Stimulated activated CD4-positive, alpha-beta T cell treated with anti-CD3 and anti-CD28 coated beads, Interleukin-12 subunit alpha, Interleukin-12 subunit beta, amount 100 ng/mL, for 4 hours (primary cell): ENCODE results near the gene IL13RA1.
"Not testable (repeated sequence)": the region's sequence is repeated elsewhere in the genome, so short reads cannot be mapped to it uniquely, and the experiment has no call there.

ENCODE experiments used
- DNase-seq: peaks from one replicate; pipeline ENCODE4 v3.0.0-alpha.2; 2020

IL13RA1 gene

DNA sequence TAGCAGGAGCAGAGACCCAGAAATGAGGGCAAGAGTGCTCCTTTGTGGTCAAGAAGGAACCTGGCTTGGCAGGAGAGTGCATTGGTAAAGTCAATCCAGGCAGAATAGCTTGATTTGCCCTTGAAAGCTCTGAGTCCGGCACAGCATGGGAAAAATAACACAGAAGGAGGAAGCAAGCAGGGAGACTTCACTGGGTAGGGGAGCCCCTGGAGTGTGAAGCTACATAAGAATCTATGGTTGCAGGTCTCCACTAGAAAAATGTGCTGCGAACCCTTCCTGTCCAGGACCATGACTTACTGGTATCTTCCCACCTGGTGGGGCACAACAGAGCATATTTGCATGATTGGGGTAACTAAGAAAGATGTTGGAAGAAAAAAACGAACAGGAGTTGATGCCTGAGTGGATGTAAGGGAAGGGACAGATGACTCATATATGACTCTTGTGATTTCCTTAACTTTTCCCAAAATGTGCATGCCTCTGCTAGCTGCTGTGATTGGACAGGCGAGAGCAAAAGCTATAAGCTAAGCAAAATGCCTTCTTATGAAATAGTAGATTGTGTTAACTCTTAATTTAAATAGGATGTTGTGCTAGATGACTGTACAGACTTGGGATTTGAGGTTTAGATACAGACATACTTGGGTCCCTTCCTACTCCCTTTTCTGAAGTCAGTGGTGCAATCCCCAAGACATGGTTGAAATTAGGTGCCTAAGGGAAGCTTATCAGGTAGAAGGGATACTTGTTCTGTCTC lies 3.3 kb downstream of the IL13RA1 start:
- no peak for DNase-seq

DNA sequence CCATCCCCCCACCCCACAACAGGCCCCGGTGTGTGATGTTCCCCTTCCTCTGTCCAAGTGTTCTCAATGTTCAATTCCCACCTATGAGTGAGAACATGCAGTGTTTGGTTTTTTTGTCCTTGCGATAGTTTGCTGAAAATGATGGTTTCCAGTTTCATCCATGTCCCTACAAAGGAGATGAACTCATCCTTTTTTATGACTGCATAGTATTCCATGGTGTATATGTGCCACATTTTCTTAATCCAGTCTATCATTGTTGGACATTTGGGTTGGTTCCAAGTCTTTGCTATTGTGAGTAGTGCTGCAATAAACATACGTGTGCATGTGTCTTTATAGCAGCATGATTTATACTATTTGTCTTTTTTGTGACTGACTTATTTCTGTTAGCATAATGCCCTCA lies 5.1 kb downstream of the IL13RA1 start:
- DNase-seq: not testable (repeated sequence)

DNA sequence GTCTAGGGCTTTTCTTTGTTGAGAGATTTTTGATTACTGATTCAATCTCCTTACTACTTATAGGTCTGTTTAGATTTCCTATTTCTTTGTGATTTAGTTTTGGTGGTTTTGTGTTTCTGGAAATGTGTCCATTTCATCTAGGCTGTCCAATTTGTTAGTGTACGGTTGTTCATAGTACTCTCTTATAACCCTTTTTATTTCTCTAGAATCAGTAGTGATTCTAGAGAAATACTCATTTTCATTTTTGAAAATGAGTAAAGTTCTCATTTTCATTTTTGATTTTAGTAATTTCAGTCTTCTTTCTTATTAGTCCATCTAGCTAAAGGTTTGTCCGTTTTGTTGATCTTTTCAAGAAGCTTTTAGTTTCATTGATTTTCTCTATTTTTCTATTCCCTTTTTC lies 7.5 kb downstream of the IL13RA1 start:
- no peak for DNase-seq

DNA sequence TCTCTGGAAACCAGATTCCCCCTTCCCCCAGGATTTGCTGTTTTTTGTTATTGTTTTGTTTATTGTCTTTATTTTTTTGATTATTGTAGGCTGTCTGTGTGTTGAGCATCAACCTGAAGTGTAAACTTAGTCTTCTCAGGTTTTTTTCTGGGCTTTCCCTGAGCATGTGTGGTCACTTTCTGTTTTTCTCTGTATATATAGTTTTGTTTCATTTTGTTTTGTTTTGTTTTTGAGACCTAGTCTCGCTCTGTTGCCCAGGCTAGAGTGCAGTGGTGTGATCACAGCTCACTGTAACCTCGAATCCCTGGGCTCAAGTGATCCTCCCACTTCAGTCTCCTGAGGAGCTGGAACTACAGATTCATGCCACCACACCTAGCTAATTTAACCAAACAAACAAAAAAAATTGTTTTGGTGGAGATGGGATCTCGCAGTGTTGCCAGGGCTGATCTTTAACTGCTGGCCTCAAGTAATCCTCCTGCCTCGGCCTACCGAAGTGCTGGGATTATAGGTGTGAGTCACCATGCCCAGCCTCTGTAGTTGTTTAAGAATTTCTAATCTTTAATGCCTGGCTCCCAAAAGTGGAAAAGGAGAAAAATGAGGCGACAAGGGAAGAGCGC lies 9.1 kb downstream of the IL13RA1 start:
- no peak for DNase-seq

DNA sequence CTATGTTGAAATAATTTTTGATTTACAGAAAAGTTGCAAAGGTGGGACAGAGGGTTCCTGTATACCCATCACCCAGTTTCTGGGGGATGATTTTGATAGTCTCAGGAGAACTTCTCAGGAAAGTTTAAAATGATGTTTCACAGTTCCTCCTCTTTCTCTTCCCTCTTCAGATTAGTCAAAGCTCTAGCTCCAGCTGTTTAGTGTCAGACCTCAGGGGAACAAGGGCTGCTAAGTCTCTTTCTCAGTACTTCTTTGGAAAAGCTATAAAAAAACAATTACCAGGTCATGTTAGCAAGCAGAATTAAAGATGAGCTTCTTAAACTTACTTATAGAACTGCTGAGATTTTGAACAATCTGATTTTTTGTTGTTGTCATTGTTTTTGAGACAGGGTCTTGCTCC lies 12.2 kb downstream of the IL13RA1 start:
- DNase-seq: no peak

DNA sequence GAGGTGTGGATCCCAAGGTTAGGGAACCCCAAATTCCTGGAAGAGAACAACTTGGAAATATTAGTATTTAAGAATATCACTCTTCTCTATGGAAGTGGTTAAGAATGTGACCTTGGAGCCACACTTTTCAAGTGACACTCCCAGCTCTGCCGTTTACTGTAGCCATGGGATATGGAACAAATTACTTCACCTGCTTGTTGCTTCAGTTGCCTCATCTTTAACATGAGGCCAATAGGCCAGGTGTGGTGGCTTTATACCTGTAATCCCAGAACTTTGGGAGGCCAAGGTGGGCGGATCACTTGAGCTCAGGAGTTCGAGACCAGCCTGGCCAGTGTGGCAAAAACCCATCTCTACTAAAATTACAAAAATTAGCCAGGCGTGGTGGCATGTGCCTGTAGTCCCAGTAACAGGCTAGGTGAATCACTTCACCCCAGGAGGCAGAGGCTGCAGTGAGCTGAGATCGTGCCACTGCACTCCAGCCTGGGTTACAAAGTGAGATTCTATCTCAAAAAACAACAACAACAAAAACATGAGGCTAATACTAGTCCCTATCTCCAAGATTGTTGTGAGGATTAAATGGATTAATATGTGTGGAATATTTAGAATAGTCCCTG lies 13.0 kb downstream of the IL13RA1 start:
- no peak for DNase-seq

DNA sequence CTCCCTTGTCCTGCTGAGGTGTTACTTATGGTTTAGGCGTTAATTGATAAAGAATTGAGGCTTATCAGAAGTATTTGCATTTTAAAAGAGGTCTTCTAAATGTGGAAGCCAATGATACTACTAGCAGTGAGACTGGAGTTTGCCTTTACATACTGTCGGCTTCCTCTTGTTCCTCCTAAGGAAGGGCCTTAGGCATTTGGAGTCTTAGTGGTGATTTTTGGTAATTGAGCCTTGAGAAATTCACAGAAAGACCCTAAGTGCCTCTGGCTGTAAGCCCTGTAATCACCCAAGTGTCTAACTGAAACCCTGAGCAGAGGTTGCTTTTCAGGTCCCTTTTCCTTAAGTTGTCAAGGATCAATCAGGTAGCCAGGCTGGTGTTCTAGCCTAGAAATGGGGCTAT lies 14.8 kb downstream of the IL13RA1 start:
- DNase-seq: no peak

DNA sequence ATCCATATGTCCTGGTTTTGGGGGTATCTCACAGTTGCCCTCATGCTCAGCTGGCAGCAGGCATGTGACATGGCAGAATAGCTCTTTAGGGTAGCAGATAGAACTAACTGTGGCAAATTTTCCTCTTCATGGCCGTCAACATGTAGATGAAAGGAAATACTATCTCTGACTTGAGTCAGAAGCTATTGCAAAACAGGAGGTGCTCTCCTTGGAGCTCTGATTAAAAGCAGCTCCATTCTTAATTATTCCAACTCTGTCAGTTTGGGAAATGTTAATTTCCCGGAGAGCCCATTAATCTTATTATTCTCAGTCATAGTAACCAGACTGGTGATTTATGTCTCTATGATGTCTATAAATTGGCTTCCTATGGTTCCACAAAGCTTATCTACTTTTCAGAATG lies 18.2 kb downstream of the IL13RA1 start:
- DNase-seq: no peak

DNA sequence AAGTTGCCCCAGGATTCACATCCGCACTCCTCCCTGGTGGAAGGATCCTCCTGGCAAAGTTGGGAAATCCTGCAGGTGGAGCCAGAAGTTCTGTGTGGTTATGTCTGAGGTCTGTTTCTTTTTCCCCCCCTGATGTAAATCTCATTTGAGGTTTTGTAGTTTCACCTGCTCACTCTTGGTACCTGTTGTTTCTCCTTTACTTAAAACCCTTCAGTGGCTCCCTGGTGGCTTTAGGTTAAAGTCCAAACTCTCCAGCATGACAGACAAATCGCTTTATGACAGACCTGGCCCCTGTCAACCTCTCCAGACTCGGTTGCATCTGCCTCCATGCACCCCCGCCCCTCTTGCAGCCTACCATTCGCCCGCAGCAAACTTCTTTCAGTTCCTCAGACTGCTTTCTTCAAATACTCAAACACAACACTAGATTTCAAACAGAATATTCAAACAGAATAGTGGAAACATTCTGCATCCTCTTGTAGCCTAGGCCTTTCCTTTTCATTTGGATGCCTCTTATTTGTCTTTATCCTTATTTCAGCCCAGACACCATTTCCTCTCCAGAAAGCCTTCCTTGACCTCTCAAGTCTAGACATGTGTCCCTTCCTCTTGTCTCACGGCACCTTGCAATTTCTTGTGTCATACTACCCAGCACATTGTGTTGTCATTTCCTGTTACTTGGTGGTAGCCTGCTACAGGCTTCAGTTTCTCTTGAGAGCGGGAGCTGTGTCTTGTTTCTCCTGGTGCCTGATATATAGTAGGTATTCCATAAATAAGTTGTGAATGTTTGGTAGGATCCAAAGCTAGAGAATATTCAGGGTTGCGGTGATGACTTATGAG lies 24.8 kb downstream of the IL13RA1 start:
- no peak for DNase-seq

DNA sequence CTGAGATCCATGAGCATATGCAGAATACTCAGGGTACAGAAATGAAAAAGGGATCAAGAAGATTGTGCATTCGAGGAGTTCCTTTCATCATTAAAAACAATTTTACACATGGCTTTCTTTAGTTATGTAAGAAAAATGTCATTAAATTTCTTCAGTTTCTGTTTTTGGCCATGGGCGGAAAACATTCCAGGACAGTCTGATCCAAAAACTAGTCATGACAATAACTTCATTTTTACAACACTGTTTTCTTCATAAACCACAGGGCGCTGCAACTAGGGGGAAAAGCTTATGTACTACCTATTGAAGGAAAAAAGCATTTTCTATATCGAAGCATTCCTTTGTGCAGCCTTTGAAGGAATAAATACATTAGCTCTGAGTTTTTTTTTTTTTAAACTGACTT lies 28.2 kb downstream of the IL13RA1 start:
- no peak for DNase-seq

DNA sequence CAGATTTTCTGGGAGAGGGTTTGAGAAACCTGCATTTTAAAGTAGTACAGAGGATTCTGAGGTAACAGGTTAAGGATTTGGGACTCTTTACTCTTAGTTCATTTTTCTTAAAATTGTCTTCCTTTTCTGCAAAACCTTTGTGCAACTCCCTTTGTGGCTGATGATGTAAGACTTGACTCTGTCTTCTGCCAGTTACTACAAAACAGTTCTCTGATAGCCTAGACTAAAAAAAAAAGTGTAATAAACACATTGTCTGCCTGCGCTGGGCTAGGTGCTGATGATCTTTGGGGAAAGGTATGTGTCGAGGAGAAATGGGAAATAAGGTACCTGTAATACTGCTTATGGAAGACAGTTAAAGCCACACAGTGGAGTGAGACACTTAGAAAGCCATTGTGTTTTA lies 28.7 kb downstream of the IL13RA1 start:
- DNase-seq: no peak

DNA sequence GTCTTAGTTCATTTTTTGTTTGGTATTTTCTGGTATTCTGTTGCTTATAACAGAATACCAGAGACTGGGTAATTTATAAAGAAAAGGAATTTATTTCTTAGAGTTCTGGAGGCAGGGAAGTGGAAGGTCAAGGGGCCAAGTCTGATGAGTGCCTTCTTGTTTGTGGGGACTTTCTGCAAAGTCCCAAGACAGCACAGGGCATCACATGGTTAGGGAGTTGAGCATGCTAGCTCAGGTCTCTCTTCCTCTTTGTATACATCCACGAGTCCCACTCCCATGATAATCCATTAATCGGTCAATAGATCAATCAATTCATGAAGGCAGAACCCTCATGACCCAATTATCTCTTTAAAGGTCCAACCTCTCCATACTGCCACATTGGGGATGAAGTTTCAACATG lies 31.1 kb downstream of the IL13RA1 start:
- DNase-seq: no peak

DNA sequence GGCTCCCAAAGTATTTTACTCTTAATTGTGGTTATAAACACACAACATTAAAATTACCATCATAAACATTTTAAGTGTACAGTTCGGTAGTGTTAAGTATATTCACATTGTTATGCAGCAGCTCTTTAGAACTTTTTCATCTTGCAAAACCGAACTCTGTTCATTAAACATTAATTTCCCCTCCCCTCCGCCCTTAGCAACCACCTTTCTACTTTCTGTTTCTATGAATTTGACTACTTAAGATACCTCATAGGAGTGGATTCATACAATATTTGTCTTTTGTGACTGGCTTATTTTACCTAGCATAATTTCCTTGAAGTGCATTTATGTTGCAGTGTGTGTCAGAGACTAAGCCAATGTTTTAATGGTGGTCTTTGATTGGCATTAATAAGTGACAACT lies 32.6 kb downstream of the IL13RA1 start:
- DNase-seq: no peak

DNA sequence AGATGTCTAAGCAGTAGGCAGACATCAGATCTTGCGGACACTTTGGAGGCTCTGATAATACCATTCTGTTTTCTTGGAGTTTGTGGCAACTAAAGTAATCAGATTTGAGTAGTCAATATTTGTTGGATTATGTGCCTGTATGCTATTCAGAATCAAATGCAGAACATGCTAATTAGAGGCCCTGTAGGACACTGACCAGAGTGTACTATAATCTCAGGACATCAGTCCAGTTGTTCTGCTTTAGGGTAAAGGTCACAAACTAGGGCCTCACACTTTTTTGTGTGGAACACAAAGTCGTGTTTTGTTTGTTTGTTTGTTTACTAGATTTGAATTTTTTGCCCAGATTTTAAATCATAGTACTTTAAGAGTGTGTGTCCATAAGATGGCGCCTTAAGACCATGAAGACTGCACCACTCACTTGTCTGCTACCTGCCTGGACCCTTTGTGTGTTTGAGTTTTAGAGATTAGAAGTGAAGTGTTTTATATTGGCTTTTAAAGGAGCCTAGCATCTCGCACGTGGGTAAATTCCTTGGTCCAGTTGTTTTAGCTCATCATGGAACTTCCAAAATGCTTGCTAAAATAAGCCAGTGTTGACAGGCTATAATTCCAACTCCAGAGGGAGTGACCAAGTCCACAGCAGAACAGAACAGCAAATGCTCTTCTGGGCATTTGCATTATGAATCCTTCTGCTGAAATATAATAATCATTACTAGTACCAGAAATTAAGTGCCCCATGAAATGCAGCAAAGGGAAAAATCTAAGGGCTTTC lies 34.7 kb downstream of the IL13RA1 start:
- no peak for DNase-seq

DNA sequence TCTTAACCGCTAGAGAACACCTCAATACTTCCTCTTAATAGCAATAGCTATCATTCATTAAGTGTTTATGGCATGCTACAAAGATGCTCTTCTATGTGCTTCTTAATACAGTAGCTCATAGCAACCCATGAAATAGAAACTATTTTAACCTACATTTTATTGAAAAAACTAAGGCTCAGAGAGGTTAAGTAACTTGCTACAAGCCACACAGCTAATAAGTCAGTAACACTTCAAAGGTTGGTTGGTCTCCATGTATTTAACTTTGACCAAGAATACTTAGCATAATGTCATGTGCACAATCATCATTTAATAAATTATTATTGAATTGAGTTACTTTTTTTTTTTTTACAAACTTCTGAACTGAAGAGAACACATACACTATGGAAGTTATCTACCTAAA lies 36.1 kb downstream of the IL13RA1 start:
- no peak for DNase-seq

DNA sequence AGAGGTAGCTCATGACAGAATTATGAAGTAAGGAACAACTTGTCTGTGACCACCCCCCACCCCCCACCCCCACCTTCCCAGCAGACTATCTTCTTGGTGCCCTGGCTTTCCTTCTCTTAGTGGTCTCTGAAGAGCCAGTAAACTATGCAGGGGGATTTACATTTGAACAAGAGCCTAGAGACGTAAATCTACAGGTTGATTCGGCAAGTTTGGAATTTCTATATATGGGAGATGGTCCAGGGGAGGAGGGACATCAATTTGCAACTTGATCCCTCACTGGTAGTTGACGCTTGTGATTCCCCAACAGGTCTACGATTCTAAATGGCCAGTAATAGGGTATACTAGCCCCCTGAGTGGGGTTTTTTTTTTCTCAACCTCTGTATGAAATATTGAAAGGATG lies 36.7 kb downstream of the IL13RA1 start:
- DNase-seq: no peak

DNA sequence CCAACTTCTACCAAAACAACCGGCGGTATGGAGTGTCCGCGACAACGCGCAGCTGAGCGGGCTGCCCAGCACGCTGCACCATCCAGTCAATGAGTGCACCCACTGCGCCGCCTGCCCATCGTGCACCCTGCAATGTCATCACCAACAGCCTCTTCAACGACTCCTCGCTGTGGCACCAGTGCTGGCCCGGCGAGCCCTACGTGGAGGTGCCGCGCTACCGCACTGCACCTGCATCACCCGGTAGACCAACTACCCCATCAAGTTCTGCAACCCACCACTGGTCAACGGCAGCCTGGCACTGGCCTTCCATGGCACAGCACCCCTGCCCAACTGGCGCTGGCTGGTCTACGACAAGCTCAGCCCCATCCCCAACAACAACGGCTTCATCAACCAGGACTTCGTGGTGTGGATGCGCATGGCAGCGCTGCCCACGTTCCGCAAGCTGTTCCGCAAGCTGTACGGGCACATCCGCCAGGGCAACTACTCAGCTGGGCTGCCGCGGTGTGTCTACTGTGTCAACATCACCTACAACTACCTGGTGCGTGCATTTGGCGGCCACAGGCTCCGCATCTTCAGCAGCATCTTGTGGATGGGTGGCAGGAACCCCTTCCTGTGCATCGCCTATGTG lies 42.8 kb downstream of the IL13RA1 start:
- no peak for DNase-seq

DNA sequence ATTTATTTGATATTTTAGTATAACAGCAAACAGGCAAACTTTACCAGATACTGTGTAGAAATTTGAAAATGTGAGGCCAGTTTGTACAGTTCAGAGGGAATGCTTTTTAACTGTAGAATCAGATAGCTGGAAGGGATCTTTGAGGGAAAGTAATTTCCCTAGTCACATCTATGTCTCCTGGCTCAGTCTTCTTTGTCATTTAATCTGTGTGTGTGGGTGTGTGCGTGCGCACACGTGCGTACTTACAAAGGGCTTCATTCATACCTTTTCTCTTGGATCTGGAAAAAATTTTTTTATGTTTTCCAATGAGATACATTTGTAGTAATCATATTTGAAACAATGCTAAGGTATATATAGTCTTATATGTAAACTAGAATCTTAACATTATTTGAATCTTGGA lies 44.6 kb downstream of the IL13RA1 start:
- no peak for DNase-seq

DNA sequence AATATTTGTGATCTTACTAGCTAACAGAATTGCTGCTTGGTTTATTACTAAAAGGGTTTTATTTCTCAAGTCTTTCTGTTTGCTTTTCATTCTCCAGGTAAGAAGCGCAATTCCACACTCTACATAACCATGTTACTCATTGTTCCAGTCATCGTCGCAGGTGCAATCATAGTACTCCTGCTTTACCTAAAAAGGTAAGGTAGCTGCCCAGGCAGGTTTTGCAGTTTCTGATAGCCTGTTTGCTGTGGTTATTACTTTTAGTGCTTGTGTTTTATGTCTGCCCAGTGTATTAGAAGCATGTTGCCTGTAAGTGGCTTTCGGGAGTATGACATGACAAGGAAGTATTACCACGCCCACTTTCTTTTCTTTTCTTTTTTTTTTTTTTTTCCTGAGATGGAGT lies 46.4 kb downstream of the IL13RA1 start:
- DNase-seq: no peak

DNA sequence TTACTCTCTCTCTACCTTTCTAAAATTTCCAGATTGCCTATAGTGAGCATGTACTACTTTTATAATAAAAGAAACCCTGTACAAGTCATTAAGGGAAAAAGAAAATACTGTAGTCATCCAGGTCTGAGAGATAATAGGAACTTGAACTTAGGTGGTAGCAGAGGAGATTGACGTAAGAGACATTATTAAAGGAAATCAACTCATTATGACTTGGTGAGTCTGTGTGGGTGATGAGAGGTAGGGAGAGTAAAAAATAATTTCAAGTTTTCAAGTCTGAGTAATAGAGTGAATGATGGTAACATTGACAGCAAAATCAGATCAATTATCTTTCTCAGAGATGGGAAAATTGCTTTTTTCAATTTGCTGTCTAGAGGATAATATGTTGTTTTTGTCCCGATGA lies 52.2 kb downstream of the IL13RA1 start:
- DNase-seq: no peak

DNA sequence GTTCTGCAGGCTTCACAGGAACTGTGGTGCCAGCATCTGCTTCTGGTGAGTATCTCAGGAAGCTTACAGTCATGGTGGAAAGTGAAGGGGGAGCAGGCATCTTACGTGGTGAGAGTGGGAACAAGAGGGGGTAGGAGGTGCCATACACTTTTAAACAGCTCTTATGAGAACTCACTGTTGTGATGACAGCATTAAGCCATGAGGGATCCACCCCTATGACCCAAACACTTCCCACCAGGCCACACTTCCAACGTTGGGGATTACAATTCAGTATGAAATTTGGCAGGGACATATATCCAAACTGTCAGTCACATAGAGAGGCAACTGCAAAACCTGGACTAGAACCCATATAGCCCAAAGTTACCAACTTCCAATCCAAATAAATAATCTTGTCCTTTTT lies 53.1 kb downstream of the IL13RA1 start:
- DNase-seq: no peak

DNA sequence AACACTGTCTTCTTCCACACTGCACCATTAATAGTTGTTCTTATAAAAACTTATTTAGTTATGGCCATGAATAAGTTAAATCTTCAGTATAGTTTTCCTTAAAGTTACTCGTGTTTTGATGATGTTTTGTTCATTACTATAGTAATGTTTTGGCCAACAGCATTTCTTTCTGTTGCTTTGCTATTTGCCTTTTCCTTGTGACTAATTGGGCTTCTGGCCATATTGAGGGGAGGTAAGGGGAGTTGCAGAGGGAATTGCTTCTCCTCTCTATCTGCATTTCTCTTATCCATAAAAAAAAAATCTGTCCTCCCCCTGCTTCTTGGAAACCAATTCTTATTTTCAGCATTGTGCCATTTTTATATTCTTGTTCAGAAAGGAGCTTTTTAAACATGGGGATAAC lies 53.5 kb downstream of the IL13RA1 start:
- no peak for DNase-seq
